NCI-H524 treated with DMSO at 0.1 percent for 48 hours (cell line): ENCODE data around the gene TRIM24.
"Not testable (repeated sequence)": the region's sequence is repeated elsewhere in the genome, so short reads cannot be mapped to it uniquely, and the experiment has no call there.

Experiments
- DNase-seq: peaks from one replicate; lab custom pipeline; 2025; lab: John Stamatoyannopoulos, UW

TRIM24 gene

DNA sequence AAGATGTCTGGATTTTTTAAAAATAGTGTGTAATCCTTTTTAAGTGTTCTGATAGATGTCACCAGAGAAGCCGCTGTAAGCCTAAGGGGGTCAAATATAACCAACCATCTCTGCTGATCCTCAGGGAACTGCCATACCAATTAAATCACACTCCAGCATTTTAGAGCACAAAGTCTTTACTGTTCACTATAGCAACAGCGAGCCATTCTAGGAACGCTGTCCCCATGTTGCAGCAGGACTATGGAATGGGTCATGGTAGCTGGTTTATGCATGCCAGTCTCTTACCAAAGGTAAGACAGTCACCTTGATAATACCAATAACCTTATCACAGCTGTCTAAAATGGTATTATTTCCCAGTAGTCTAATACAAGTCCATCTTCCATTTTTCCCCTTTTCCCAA, 33.5 kb downstream of the TRIM24 start:
- DNase-seq, result no peak

DNA sequence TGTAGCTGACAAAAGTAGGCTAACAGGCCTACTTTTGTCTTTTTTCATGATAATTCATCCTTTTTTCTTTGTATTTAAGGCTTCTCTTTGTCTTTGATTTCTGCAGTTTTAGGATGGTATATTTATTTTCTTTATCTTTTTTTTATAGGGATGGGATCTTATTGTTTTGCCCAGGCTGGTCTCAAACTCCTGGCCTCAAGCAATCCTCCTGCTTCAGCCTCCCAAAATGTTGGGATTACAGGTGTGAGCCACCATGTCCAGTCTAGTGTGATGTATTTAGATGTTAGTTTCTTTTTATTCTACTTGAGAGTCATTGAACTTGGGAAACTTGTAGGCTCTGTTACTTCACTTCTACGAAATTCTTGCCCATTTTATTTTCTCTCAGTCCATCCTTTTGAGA, 35.4 kb downstream of the TRIM24 start:
- no peak for DNase-seq

DNA sequence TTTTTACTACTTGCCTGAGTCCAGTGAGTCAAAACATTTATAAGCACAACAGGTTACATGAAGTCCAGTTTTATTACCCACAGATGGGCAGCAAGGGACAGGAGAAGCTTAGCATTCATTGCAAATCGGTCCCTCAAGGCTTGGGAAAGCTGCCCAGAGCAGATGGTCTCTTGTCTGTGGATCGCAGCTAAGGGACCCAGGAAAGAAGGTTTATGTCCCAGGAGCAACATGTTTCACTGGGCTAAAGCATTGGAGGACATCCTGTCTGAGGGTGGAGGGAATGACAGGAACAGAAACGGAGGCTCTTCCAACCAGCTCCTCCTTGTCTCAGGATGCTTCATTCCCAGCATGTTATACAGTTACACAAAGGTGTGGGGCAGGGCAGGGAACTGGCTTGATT, 39.3 kb downstream of the TRIM24 start:
- peak; percentile 10 for DNase-seq

DNA sequence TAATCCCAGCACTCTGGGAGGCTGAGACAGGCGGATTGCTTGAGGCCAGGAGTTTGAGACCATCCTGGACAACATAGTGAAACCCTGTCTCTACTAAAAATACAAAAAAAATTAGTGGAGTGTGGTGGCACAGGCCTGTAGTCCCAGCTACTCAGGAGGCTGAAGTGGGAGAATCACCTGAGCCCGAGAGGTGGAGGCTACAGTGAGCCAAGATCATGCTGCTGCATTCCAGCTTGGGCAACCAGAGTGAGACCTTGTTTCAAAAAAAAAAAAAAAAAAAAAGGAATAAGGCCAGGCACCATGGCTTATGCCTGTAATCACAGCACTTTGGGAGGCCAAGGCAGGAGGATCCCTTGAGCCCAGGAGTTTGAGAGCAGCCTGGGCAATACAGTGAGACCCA, 40.2 kb downstream of the TRIM24 start:
- not testable (repeated sequence) for DNase-seq

- no peak for DNase-seq
These were observed 40.8 kb downstream of the TRIM24 start for GRCh38 chr7:138500892-138501291.

GRCh38 chr7:138502023-138502767, 42.1 kb downstream of the TRIM24 start:
- no peak for DNase-seq

- no peak for DNase-seq
These were observed 45.4 kb downstream of the TRIM24 start for GRCh38 chr7:138505361-138505873.

GRCh38 chr7:138506764-138507163, 46.7 kb downstream of the TRIM24 start:
- DNase-seq, result no peak

DNA sequence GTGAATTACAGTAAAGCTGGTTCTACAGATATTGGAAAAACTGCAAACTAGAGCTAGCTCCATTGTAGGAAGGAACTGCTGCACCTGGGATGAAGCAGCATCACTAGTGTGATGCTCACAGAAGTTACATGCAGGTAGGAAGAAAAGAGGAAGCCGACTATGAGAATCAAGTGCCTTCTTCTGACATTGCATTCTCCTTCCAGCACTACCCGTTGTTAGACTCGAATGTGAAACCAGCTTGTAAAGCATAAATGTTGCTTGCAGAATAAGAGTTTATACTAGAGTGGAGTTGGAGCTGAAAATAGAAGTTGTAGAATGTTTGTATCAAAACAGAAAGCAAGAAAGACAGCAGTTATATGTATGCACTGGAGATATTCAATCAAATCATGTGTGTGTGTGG, 49.9 kb downstream of the TRIM24 start:
- no peak for DNase-seq

- no peak for DNase-seq
These were observed 52.2 kb downstream of the TRIM24 start for GRCh38 chr7:138512092-138512858.

DNA sequence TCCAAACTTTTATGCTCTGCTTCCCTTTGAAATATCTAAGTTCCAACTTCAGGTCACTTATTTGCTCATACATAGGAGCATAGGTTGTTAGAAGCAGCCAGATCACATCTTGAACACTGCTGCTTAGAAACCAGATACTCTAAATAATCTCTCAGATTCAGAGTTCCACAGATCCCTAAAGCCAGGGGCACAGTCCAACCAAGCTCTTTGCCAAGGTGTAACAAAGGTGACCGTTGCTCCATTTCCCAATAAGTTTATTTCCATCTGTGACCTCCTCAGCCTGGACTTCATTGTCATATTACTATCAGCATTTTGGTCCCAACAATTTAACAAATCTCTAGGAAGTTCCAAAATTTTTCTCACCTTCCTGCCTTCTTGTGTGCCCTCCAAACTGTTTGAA, 52.8 kb downstream of the TRIM24 start:
- DNase-seq, result no peak

GRCh38 chr7:138513344-138513871, 53.3 kb downstream of the TRIM24 start:
- DNase-seq, result no peak

- DNase-seq, result no peak
These were observed 54.0 kb downstream of the TRIM24 start for GRCh38 chr7:138514044-138514443.

GRCh38 chr7:138515001-138515528, 55.0 kb downstream of the TRIM24 start:
- DNase-seq, result no peak

- no peak for DNase-seq
These were observed 59.2 kb downstream of the TRIM24 start for GRCh38 chr7:138519061-138519798.

DNA sequence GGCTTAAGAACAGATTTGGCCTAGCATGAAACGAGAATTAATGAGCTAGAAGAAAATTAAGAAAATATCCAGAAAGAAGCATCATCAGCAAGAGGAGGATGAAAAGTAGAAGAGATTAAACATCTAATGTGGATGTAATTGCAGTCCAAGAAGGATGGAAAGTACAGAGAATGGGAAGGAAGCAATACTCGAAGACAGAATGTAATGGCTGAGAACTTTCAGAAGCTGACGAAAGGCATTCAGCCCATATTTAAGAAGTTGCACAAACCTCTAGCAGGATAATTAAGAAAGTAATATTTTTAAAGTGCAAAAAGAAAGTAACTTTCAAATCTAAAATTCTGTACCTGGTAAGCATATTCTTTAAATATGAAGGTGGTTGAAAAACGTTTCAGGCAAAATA, 60.7 kb downstream of the TRIM24 start:
- DNase-seq, result no peak

DNA sequence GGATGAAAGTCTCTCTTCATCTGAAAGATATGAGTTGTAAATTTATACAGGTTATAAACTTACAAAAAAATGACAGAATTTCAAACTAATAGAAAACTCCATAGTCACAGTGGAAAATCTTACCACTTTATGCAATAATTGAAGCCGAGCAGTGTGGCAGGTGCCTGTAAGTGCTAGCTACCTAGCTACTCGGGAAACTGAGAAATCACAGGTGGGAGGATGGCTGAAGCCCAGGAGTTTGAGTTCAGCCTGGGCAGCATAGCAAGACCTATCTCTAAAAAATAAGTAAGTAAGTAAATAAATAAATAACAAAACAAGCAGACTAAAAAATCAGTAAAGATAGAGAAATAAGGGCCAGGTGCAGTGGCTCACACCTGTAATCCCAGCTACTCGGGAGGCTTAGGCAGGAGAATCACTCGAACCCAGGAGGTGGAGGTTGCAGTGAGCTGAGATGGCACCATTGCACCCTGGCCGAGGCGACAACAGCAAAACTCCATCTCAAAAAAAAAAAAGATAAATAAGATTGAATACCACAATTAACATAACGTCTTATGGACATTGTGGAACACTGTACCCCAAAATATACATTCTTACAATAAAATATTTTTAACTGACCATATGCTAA, 61.9 kb downstream of the TRIM24 start:
- DNase-seq, result no peak

DNA sequence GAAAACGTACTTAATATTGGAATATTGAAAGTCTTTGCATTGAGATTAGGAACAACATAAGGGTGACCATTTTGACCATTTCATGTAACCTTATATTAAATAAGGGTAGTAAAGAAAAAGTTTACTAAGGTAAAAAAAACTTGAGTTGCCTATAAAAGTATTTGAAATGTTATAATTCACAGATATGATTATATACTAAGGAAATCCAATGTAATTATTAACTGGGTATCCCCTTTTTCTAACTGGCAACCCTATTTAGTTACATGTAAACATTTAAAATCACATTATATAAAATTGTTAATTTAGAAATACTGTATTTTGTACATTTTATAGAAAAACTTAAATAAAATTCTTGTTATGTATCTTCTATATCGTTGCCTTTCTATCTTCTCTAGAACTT, 64.2 kb downstream of the TRIM24 start:
- no peak for DNase-seq

- DNase-seq, result no peak
These were observed 65.7 kb downstream of the TRIM24 start for GRCh38 chr7:138525757-138526156.

GRCh38 chr7:138527746-138528223, 67.7 kb downstream of the TRIM24 start:
- DNase-seq, result no peak

- not testable (repeated sequence) for DNase-seq
These were observed 76.8 kb downstream of the TRIM24 start for GRCh38 chr7:138536833-138537232.
